Dermis microvascular lymphatic vessel endothelial cell (primary cell): ENCODE results near the gene RNF20. TPM values are rescaled to one million over a fixed set of nuclear protein-coding genes. Genes with fewer than 3 reads are reported as not detected.
"Not testable (repeated sequence)": the region's sequence is repeated elsewhere in the genome, so short reads cannot be mapped to it uniquely, and the experiment has no call there.

Experiments used
- DNase-seq, 2 donors: peaks; one replicate each; pipeline versions ENCODE4 v3.0.0 to v3.0.0-alpha.2; 2010; ENCODE audit warnings: low read depth in 2 of 2
- total RNA-seq: library from RNA; depleted of rRNA; stranded (reverse); fragments of >200 nt; gene quantifications from 2 replicates; pipeline ENCODE4 v1.2.1, GENCODE V29; 2014

The RNF20 gene
- total RNA-seq = 18.8 and 19.4 TPM in 2 replicates

GRCh38 chr9:101533334-101534204 is at the start of gene RNF20:
Gene RNF20, plus strand, starts transcription at chr9:101533853. Its CDS starts 1,571 bp downstream, at chr9:101535424.
- DNase-seq = peak; percentile 96 to 98

- DNase-seq = no peak
Observed at GRCh38 chr9:101484046-101484445, 49.6 kb upstream of the RNF20 start.

GRCh38 chr9:101485924-101486692 is 47.5 kb upstream of the RNF20 start:
- peak in 1 of 2 donors; percentile 57 for DNase-seq

GRCh38 chr9:101486693-101487442 is 46.8 kb upstream of the RNF20 start:
- DNase-seq = peak; percentile 50 to 74

- no peak for DNase-seq
Observed at GRCh38 chr9:101487443-101487840, 46.2 kb upstream of the RNF20 start.

- DNase-seq = peak in 1 of 2 donors; percentile 42
Observed at GRCh38 chr9:101495810-101496209, 37.8 kb upstream of the RNF20 start.

GRCh38 chr9:101498323-101498722 is 35.3 kb upstream of the RNF20 start:
- no peak for DNase-seq

GRCh38 chr9:101504188-101504587 is 29.5 kb upstream of the RNF20 start:
- DNase-seq = no peak

GRCh38 chr9:101508211-101508610 is 25.4 kb upstream of the RNF20 start:
- DNase-seq = no peak

- DNase-seq = no peak
Observed at GRCh38 chr9:101509572-101509971, 24.1 kb upstream of the RNF20 start.

- no peak for DNase-seq
Observed at GRCh38 chr9:101510459-101510858, 23.2 kb upstream of the RNF20 start.

GRCh38 chr9:101511009-101511408 is 22.6 kb upstream of the RNF20 start:
- no peak for DNase-seq

- no peak for DNase-seq
Observed at GRCh38 chr9:101512116-101512515, 21.5 kb upstream of the RNF20 start.

- no peak for DNase-seq
Observed at GRCh38 chr9:101513351-101513750, 20.3 kb upstream of the RNF20 start.

GRCh38 chr9:101514071-101514470 is 19.6 kb upstream of the RNF20 start:
- DNase-seq = peak in 1 of 2 donors; percentile 2

GRCh38 chr9:101516655-101517054 is 17.0 kb upstream of the RNF20 start:
- DNase-seq = no peak

GRCh38 chr9:101518489-101518888 is 15.2 kb upstream of the RNF20 start:
- not testable (repeated sequence) for DNase-seq

GRCh38 chr9:101524371-101524770 is 9.3 kb upstream of the RNF20 start:
- DNase-seq = no peak

- DNase-seq = no peak
Observed at GRCh38 chr9:101527066-101527465, 6.6 kb upstream of the RNF20 start.

GRCh38 chr9:101528015-101528414 is 5.6 kb upstream of the RNF20 start:
- no peak for DNase-seq

GRCh38 chr9:101530076-101530711 is 3.5 kb upstream of the RNF20 start:
- peak; percentile 73 to 82 for DNase-seq
